ENCODE results near the gene ESR2. TPM values are rescaled to one million over a fixed set of nuclear protein-coding genes. Genes with fewer than 3 reads are reported as not detected.

ESR2 gene
- total RNA-seq, 1 experiment from 2014 or later: 0.15 TPM

DNA sequence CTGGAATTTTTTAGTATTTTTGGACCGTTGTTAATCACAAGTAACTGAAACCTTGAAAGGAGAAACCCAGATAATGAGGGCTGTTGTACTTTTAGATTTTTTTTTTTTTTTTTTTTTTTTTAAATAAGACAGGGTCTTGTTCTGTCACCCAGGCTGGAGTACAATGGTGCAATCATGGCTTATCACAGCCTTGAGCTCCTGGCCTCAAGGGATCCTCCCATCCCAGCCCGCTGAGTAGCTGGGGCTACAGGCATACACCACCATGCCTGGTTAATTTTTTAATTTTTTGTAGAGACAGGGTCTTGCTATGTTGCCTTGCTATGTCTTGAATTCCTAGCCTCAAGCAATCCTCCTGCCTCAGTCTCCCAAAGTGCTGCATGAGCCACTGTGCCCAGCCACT is 229.7 kb downstream of the ESR2 start:
- no peak overlapping the region for H4K5ac ChIP-seq (ENCODE audit: insufficient read length, low read depth, low read length)
- H2BK12ac ChIP-seq (ENCODE audit: insufficient read length, low read depth, low read length): no peak overlapping the region
- H2BK15ac ChIP-seq (ENCODE audit: low read depth, low read length): no peak overlapping the region
- H3K4me1 Mint-ChIP-seq: peaks cover 14 to 17% of the 10 kb centered on the region in 2 experiments
- H4K20me1 ChIP-seq (ENCODE audit: control insufficient read depth, insufficient read depth, insufficient read length): peaks cover 3% of the 10 kb centered on the region
- no peak overlapping the region for H2AFZ ChIP-seq (ENCODE audit: low read length)
- H2BK20ac ChIP-seq (ENCODE audit: low read depth, low read length, poor library complexity, severe bottlenecking): no peak overlapping the region
- H4K8ac ChIP-seq (replicated peaks; ENCODE audit: insufficient read length, low read depth, low read length): no peak overlapping the region
- no peak overlapping the region for H3K27ac ChIP-seq (ENCODE audit: insufficient read length, low read depth, low read length)
- TF ChIP-seq, protein P1, sequence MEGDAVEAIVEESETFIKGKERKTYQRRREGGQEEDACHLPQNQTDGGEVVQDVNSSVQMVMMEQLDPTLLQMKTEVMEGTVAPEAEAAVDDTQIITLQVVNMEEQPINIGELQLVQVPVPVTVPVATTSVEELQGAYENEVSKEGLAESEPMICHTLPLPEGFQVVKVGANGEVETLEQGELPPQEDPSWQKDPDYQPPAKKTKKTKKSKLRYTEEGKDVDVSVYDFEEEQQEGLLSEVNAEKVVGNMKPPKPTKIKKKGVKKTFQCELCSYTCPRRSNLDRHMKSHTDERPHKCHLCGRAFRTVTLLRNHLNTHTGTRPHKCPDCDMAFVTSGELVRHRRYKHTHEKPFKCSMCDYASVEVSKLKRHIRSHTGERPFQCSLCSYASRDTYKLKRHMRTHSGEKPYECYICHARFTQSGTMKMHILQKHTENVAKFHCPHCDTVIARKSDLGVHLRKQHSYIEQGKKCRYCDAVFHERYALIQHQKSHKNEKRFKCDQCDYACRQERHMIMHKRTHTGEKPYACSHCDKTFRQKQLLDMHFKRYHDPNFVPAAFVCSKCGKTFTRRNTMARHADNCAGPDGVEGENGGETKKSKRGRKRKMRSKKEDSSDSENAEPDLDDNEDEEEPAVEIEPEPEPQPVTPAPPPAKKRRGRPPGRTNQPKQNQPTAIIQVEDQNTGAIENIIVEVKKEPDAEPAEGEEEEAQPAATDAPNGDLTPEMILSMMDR (conservative IDR thresholded peaks at IDR 0.05): no peak
- no peak overlapping the region for H3K4me3 Mint-ChIP-seq
- H4K91ac ChIP-seq (ENCODE audit: insufficient read length, low read depth, low read length): no peak overlapping the region
- no peaks in the 10 kb centered on the region; the same call in 1 of the 2 replicates for H3K4me1 ChIP-seq (ENCODE audit: insufficient read depth, low read length)
- no peaks in the 10 kb centered on the region for H3K9me3 Mint-ChIP-seq
- no peak overlapping the region for H2AK5ac ChIP-seq (ENCODE audit: insufficient read length, low read length)
- H3K9ac ChIP-seq (ENCODE audit: extremely low read depth, insufficient read length, low read length): no peak overlapping the region
- no peak overlapping the region for H3T11ph ChIP-seq (ENCODE audit: low read length)
- H3K27ac Mint-ChIP-seq: no peak overlapping the region
- no peaks in the 10 kb centered on the region for H3K79me2 ChIP-seq (ENCODE audit: insufficient read depth, low read length)
- no peak overlapping the region for H3K18ac ChIP-seq (ENCODE audit: insufficient read length, low read depth, low read length)
- no peak for DNase-seq
- H2BK5ac ChIP-seq (ENCODE audit: insufficient read length, low read length): no peak overlapping the region
- H3K36me3 Mint-ChIP-seq (ENCODE audit: insufficient read depth in 1 of 3, low read depth in 3 of 3): peaks cover 2 to 13% (median 13%) of the 10 kb centered on the region in 3 experiments; a peak in 3 of 7 replicates
- H3K14ac ChIP-seq (ENCODE audit: insufficient read depth, low read length): no peak overlapping the region
- no peak overlapping the region for H3K4me2 ChIP-seq (ENCODE audit: insufficient read depth, insufficient read length, low read length)
- no peaks in the 10 kb centered on the region for H3K79me1 ChIP-seq (ENCODE audit: insufficient read depth, low read depth, low read length, poor library complexity, severe bottlenecking)
- H2BK120ac ChIP-seq (ENCODE audit: low read depth, low read length, poor library complexity, severe bottlenecking): no peak overlapping the region
- no peaks in the 10 kb centered on the region for H3K27me3 ChIP-seq (ENCODE audit: insufficient read depth, low read length)
- H3K4ac ChIP-seq (ENCODE audit: low read depth, low read length): no peak overlapping the region
- H3K27me3 Mint-ChIP-seq (ENCODE audit: low read depth): no peaks in the 10 kb centered on the region
- no CpG with 5 or more reads among the region's 2 CpGs for WGBS (ENCODE audit: extremely low coverage, insufficient read length, low lambda C conversion rate)
- H3K9me3 ChIP-seq (ENCODE audit: control insufficient read depth, low read depth, low read length): no peaks in the 10 kb centered on the region
- no peak overlapping the region for H3K23ac ChIP-seq (ENCODE audit: insufficient read length, low read depth, low read length)
- H3K23me2 ChIP-seq (ENCODE audit: insufficient read length, low read depth, low read length, poor library complexity, severe bottlenecking): no peaks in the 10 kb centered on the region
- no peak overlapping the region for H3K56ac ChIP-seq (ENCODE audit: insufficient read length, low read depth, low read length)
